Activated T-helper 2 cell treated with anti-CD3 and anti-CD28 coated beads, Interferon-gamma antibody, Interleukin-2, Interleukin-4, amounts not matched to agents 10 μg/mL and 5 μg/mL and 100 μg/mL, durations not matched to agents 14 hours and 24 hours and 36 hours (primary cell): ENCODE results near the gene ANKRD2. TPM values are rescaled to one million over a fixed set of nuclear protein-coding genes. Genes with fewer than 3 reads are reported as not detected.

Source experiments
- DNase-seq: peaks from one replicate; pipeline ENCODE4 v3.0.0; 2021; ENCODE audit warnings: low spot score
- H3K27ac Mint-ChIP-seq: one replicate; pipeline ENCODE4 v1.8.0; 2021; ENCODE audit warnings: mixed read lengths
- H3K27me3 Mint-ChIP-seq: one replicate; pipeline ENCODE4 v1.8.0; 2021; ENCODE audit warnings: low read depth, mixed read lengths
- H3K36me3 Mint-ChIP-seq: one replicate; pipeline ENCODE4 v1.8.0; 2021; ENCODE audit warnings: low read depth, mixed read lengths
- H3K4me1 Mint-ChIP-seq: one replicate; pipeline ENCODE4 v1.8.0; 2021; ENCODE audit warnings: low read depth, mixed read lengths
- H3K4me3 Mint-ChIP-seq: one replicate; pipeline ENCODE4 v1.8.0; 2021; ENCODE audit warnings: low read depth, mild to moderate bottlenecking, moderate library complexity, mixed read lengths
- H3K9me3 Mint-ChIP-seq: one replicate; pipeline ENCODE4 v1.8.0; 2021; ENCODE audit warnings: mixed read lengths
- intact Hi-C: fragments of 100-400 bp; cut with micrococcal nuclease; formaldehyde crosslinking; loops from one replicate; pipeline ENCODE4 v1.15.1; 2023
- total RNA-seq: library from RNA; stranded (reverse); gene quantifications from 2 replicates; pipeline ENCODE4 v1.2.3, GENCODE V29; 2022

ANKRD2 gene
- total RNA-seq, 1 donor from 2014 or later = 0.57 TPM

GRCh38 chr10:97598407-97599271, 26.1 kb downstream of the ANKRD2 start:
- no peak overlapping the region for H3K27ac Mint-ChIP-seq
- H3K4me3 Mint-ChIP-seq = no peak overlapping the region
- no peaks in the 10 kb centered on the region for H3K4me1 Mint-ChIP-seq
- H3K36me3 Mint-ChIP-seq = no peaks in the 10 kb centered on the region
- DNase-seq = no peak
- H3K9me3 Mint-ChIP-seq = no peaks in the 10 kb centered on the region
- H3K27me3 Mint-ChIP-seq = no peaks in the 10 kb centered on the region
- intact Hi-C loops = no loop called here

DNA sequence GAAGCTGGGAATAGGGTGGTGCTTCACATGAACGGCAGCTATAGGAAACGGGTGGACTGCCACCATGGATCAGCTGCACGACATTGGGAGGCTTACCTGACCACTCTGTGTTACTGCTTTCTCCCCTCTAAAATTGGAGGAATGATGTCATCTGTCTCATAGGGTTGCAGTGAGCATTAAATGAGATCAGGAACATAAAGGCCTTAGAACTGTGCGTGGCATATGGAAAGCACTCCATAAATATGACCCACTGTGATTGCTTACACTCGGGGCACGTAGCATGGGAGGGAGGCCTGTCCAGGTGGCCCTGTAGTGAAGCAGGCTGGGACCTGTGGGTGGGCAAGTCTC, 26.7 kb downstream of the ANKRD2 start:
- intact Hi-C loops = no loop called here
- no peaks in the 10 kb centered on the region for H3K36me3 Mint-ChIP-seq
- H3K4me3 Mint-ChIP-seq = no peak overlapping the region
- H3K27ac Mint-ChIP-seq = no peak overlapping the region
- no peak for DNase-seq
- no peaks in the 10 kb centered on the region for H3K27me3 Mint-ChIP-seq
- H3K9me3 Mint-ChIP-seq = no peaks in the 10 kb centered on the region
- H3K4me1 Mint-ChIP-seq = no peaks in the 10 kb centered on the region

DNA sequence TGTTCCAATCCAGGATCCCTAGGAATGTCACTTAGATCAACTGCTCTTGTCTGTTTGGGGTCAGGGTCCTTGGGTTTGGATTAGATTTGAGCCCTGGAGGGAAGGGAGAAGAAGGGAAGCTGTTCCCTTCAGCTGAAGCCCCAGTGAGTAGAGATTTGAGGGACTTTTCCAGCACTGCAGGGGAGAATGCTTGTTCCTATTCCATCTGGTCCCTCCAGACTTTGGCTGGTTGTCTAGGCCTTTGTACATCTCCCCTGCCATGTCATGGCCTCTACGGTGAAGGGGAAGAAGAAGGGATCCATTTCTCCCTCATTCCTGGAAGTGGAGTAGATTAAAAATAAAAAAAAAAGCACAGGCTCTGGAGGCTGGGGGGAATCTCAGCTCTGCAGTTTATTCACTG, 28.0 kb downstream of the ANKRD2 start:
- DNase-seq = no peak
- Mint-ChIP-seq H3K4me3 (no peak overlapping the region), H3K27me3 (peaks cover 2% of the 10 kb centered on the region), H3K36me3 (no peaks in the 10 kb centered on the region), H3K4me1 (no peaks in the 10 kb centered on the region), H3K27ac (no peak overlapping the region), H3K9me3 (no peaks in the 10 kb centered on the region)
- intact Hi-C loops = no loop called here

DNA sequence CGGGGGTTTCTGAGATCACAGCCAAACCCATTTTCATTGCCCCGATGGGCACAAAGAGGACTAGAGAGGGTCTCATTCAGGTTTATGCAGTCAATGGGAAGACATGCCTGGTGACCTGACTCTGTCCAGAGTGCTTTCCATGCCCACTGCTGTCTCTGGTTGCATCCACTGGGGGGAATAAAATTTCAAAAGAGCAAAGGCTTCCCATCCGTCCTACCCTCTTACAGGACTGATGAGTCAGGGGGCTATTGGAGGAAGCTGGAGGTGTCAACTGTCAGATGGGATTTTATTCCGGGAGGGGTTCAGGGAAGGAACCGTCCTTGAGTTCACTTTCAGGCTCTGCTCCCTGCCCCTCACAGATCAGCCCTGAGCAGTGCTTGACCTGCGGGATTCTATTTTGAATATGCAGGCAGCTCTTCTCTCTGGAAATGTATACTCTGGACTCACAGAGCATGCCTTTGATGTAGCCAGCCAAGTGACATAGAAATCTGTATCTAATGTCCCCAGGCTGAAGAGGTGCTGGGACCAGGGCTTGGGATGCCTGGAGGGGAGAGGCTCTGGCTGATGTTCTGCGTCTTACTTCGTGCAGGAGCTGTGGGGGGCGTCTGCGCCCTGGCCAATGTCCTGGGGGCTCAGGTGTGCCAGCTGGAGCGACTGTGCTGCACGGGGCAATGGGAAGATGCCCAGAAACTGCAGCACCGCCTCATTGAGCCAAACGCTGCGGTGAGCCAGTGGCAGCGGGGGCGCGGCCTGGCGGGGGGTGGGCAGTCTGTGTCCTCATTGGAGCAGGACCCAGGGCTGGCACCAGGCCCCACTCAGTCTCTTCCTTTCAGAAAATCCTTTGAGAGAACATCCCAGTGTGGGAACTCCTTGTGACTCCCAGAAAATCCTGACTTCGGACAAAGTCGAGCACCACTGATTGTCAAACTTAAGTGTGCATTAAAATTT, 29.0 kb downstream of the ANKRD2 start:
- intact Hi-C loops = no loop called here
- Mint-ChIP-seq H3K27me3 (peaks cover 5% of the 10 kb centered on the region), H3K4me3 (no peak overlapping the region), H3K36me3 (no peaks in the 10 kb centered on the region), H3K4me1 (no peaks in the 10 kb centered on the region), H3K9me3 (no peaks in the 10 kb centered on the region), H3K27ac (no peak overlapping the region)
- DNase-seq = no peak

DNA sequence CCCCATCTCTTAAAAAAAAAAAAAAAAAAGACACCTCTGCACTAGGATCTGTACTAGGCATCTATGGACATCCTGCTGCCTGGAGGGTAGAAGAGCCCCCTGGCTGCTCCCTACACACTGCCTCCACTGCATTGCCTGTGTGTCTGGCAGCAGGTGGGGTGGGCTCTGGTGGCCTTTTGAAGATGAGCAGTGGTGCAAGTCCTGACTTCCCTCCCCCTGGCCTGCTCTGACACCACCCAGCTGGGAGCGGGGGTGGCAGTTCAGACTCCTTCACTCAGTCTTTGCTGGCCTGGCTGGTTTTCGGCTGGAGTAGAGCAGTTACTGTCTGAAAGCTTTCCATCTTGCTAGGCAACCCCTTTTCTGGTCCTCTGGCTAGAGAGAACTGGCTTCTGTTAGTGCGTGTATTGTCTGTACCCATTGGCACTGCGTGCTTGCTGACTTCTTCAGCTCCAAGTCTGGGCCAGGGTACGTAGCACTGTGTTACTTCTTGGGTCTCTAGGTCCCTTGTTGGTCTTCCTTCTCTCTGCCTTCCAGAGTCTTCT, 34.6 kb downstream of the ANKRD2 start:
- H3K9me3 Mint-ChIP-seq = no peaks in the 10 kb centered on the region

GRCh38 chr10:97608991-97609561, 36.5 kb downstream of the ANKRD2 start:
- Mint-ChIP-seq H3K27ac (no peak overlapping the region), H3K9me3 (no peaks in the 10 kb centered on the region), H3K4me3 (no peak overlapping the region), H3K4me1 (no peaks in the 10 kb centered on the region), H3K27me3 (peaks cover 6% of the 10 kb centered on the region), H3K36me3 (no peaks in the 10 kb centered on the region)
- intact Hi-C loops = no loop called here
- DNase-seq = no peak

More for the DNA sequence above, 34.6 kb downstream of the ANKRD2 start:
- Mint-ChIP-seq H3K27me3 (peaks cover 6% of the 10 kb centered on the region), H3K27ac (no peak overlapping the region), H3K4me1 (no peaks in the 10 kb centered on the region), H3K4me3 (no peak overlapping the region), H3K36me3 (no peaks in the 10 kb centered on the region)
- DNase-seq = no peak
- intact Hi-C loops = no loop called here

- no peak for DNase-seq
- Mint-ChIP-seq H3K36me3 (no peaks in the 10 kb centered on the region), H3K27me3 (peaks cover 2% of the 10 kb centered on the region), H3K27ac (no peak overlapping the region), H3K9me3 (no peaks in the 10 kb centered on the region), H3K4me1 (no peaks in the 10 kb centered on the region), H3K4me3 (no peak overlapping the region)
- intact Hi-C loops = no loop called here
Measured at GRCh38 chr10:97611473-97611872, 38.9 kb downstream of the ANKRD2 start.

GRCh38 chr10:97612386-97612785, 39.8 kb downstream of the ANKRD2 start:
- Mint-ChIP-seq H3K4me3 (no peak overlapping the region), H3K9me3 (no peaks in the 10 kb centered on the region), H3K36me3 (no peaks in the 10 kb centered on the region), H3K4me1 (no peaks in the 10 kb centered on the region), H3K27me3 (peaks cover under 1% of the 10 kb centered on the region), H3K27ac (no peak overlapping the region)
- no peak for DNase-seq
- intact Hi-C loops = no loop called here

DNA sequence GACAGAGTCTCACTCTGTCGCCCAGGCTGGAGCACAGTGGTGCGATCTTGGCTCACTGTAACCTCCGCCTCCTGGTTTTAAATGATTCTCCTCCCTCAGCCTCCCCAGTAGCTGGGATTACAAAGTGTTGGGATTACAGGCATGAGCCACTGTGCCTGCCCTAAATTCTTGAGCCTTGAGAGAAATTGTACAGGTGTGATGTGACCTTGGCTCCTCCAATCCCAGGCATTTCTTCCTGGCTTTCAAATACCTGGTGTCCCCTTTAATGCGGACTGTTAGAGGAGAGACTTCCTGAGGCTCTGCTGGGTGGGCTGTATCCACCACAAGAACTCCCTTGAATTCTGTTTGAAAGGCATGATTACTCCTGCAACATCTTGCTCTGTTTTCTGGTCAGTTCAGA, 45.7 kb downstream of the ANKRD2 start:
- no peaks in the 10 kb centered on the region for H3K4me1 Mint-ChIP-seq
- no peaks in the 10 kb centered on the region for H3K9me3 Mint-ChIP-seq
- DNase-seq = no peak
- H3K36me3 Mint-ChIP-seq = no peaks in the 10 kb centered on the region
- H3K27ac Mint-ChIP-seq = no peak overlapping the region
- intact Hi-C loops = no loop called here
- H3K27me3 Mint-ChIP-seq = no peaks in the 10 kb centered on the region
- no peak overlapping the region for H3K4me3 Mint-ChIP-seq

DNA sequence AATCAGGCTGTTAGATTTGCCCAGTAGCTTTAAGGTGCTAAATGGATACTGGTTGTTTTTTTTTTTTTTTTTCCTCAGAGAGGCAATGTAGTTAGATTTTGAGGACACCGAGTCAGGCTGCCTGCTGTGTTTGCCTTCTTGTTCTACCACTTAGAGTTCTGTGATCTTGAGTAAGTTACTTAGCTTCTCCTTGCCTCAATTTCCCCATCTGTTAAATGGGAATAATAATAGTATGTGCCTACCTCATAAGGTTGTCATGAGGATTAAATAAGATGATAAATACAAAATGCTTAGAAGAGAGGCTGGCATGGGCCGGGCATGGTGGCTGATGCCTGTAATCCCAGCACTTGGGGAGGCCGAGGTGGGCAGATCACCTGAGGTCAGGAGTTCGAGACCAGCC, 46.2 kb downstream of the ANKRD2 start:
- Mint-ChIP-seq H3K27me3 (no peaks in the 10 kb centered on the region), H3K27ac (no peak overlapping the region), H3K9me3 (no peaks in the 10 kb centered on the region), H3K36me3 (no peaks in the 10 kb centered on the region), H3K4me1 (no peaks in the 10 kb centered on the region), H3K4me3 (no peak overlapping the region)
- DNase-seq = no peak
- intact Hi-C loops = no loop called here

DNA sequence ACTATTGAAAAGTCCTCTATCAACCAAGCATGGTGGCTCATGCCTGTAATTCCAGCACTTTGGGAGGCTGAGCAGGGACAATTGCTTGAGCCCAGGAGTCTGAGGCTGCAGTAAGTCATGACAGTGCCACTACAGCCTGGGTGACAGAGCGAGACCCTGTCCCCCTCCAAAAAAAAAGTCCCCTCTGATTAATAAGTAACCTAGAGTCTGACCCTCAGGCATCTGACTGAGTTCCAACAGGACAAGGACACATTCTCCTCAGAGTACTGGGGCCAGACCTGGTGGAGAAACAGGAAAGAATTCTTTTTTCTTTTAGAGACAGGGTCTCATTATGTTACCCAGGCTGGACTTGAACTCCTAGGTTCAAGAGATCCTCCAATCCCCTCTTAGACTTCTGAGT, 50.7 kb downstream of the ANKRD2 start:
- Mint-ChIP-seq H3K9me3 (no peaks in the 10 kb centered on the region), H3K27me3 (peaks cover 2% of the 10 kb centered on the region), H3K4me3 (no peak overlapping the region), H3K36me3 (no peaks in the 10 kb centered on the region), H3K4me1 (no peaks in the 10 kb centered on the region), H3K27ac (no peak overlapping the region)
- no peak for DNase-seq
- intact Hi-C loops = no loop called here

GRCh38 chr10:97627731-97628130, 55.2 kb downstream of the ANKRD2 start:
- no peak for DNase-seq
- intact Hi-C loops = no loop called here
- Mint-ChIP-seq H3K36me3 (no peaks in the 10 kb centered on the region), H3K9me3 (no peaks in the 10 kb centered on the region), H3K27ac (no peak overlapping the region), H3K4me1 (peaks cover 2% of the 10 kb centered on the region), H3K4me3 (no peak overlapping the region), H3K27me3 (peaks cover 2% of the 10 kb centered on the region)
